Measurements from ENCODE around the gene CFAP74.

- TF ChIP-seq, protein P1, sequence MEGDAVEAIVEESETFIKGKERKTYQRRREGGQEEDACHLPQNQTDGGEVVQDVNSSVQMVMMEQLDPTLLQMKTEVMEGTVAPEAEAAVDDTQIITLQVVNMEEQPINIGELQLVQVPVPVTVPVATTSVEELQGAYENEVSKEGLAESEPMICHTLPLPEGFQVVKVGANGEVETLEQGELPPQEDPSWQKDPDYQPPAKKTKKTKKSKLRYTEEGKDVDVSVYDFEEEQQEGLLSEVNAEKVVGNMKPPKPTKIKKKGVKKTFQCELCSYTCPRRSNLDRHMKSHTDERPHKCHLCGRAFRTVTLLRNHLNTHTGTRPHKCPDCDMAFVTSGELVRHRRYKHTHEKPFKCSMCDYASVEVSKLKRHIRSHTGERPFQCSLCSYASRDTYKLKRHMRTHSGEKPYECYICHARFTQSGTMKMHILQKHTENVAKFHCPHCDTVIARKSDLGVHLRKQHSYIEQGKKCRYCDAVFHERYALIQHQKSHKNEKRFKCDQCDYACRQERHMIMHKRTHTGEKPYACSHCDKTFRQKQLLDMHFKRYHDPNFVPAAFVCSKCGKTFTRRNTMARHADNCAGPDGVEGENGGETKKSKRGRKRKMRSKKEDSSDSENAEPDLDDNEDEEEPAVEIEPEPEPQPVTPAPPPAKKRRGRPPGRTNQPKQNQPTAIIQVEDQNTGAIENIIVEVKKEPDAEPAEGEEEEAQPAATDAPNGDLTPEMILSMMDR (IDR thresholded peaks at IDR 0.05; ENCODE audit: poor library complexity), result no peak
- TF ChIP-seq EZH2 (IDR thresholded peaks at IDR 0.05; ENCODE audit: borderline replicate concordance) (no peak), EZH2phosphoT487 (IDR thresholded peaks at IDR 0.05; ENCODE audit: low read depth, severe bottlenecking, unreplicated experiment) (no peak)
Observed at GRCh38 chr1:1911350-1912041, 92.1 kb downstream of the CFAP74 start.
